ENCODE results near the gene CDCA3.

The CDCA3 gene

DNA sequence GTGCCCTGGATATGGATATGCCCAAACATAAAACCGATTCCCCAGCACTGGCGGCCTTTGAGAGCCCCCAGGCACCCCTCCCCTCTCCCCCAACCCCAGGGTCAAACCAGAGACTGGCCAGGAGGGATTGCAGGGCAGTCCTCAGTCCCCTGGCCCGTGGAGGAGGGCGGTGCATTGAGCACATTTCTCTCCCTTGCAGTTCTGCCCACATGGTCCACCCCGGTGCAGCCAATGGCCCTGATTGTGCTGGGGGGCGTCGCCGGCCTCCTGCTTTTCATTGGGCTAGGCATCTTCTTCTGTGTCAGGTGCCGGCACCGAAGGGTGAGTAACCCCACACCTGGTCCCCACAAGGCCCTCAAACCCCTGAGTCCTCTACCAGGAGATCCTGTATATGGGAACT is 32.9 kb downstream of the CDCA3 start:
- no peak for DNase-seq (ENCODE audit: low read depth, low spot score)
- ChIA-PET POLR2A (no interaction called here), CTCF (no interaction called here)
- no peak overlapping the region for H3K4me3 ChIP-seq (ENCODE audit: low read depth, low read length)
- TF ChIP-seq, protein P1, sequence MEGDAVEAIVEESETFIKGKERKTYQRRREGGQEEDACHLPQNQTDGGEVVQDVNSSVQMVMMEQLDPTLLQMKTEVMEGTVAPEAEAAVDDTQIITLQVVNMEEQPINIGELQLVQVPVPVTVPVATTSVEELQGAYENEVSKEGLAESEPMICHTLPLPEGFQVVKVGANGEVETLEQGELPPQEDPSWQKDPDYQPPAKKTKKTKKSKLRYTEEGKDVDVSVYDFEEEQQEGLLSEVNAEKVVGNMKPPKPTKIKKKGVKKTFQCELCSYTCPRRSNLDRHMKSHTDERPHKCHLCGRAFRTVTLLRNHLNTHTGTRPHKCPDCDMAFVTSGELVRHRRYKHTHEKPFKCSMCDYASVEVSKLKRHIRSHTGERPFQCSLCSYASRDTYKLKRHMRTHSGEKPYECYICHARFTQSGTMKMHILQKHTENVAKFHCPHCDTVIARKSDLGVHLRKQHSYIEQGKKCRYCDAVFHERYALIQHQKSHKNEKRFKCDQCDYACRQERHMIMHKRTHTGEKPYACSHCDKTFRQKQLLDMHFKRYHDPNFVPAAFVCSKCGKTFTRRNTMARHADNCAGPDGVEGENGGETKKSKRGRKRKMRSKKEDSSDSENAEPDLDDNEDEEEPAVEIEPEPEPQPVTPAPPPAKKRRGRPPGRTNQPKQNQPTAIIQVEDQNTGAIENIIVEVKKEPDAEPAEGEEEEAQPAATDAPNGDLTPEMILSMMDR (IDR thresholded peaks at IDR 0.05; ENCODE audit: insufficient read depth, low read length, missing control alignments): no peak

DNA sequence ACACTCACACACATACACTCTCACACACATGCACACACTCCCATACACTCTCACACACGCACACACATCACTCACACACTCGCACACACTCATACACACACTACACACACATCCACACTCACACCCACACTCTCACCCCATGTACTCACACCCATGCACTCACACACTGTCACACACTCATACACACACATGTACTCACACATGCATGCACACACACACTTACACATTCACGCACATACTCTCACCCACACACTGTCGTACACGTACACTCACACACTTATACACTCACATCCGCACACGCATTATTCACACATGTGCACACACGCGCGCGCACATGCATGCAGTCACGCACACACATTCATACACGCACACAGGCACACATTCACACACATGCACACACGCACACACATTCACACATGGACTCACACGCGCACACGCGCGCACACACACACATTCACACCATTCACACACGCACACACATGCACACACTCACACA is 33.4 kb downstream of the CDCA3 start:
- no peak for DNase-seq (ENCODE audit: low read depth, low spot score)
- no peak overlapping the region for H3K4me3 ChIP-seq (ENCODE audit: low read depth, low read length)
- ChIA-PET POLR2A (no interaction called here), CTCF (no interaction called here)
- TF ChIP-seq, protein P1 (IDR thresholded peaks at IDR 0.05; ENCODE audit: insufficient read depth, low read length, missing control alignments): no peak

DNA sequence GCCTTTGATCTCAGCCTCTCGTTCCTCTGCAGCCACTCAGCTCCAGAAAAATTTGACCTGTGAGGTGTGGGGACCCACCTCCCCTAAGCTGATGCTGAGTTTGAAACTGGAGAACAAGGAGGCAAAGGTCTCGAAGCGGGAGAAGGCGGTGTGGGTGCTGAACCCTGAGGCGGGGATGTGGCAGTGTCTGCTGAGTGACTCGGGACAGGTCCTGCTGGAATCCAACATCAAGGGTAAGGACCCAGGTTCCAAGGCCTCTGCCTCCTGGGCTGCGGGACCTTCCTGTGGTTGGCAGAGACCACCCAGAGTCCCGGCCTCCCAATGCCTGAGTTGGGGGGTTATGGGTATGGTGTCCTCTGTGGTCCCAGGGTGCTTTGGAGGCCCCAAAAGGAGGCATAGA is 34.0 kb downstream of the CDCA3 start:
- TF ChIP-seq, protein P1 (IDR thresholded peaks at IDR 0.05; ENCODE audit: insufficient read depth, low read length, missing control alignments): no peak

DNA sequence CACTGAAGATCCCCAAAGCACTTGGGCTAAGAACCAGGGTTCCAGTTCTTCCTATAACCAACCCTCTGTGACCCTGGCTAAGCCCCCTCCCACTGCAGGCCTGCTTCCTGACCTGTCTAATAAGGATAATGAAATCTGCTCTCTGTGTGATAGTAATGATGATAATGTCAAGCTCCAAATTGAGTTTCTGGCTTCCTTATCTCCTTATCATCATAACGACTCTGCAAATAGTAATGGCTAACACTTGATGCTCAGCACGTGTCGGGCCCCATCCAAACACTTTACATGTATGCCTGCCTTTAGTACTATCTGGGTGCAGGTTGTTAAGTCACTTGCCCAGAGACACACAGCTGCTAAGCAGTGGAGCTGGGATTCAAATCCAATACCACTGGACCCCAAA is 34.5 kb downstream of the CDCA3 start:
- no peak for DNase-seq (ENCODE audit: low read depth, low spot score)
- ChIA-PET CTCF (interaction anchor here (1.1 to 1.7 kb wide), 3 partner anchors 9 to 63 kb away, joined by 3 to 12 read pairs (median 7); partner anchors contain the start of gene MLF2), POLR2A (interaction anchor here (0.8 kb wide), 1 partner anchor 50 kb away, joined by 3 read pairs; the partner anchor contains the start of gene PTMS)
- H3K4me3 ChIP-seq (ENCODE audit: low read depth, low read length): no peak overlapping the region
- TF ChIP-seq, protein P1 (IDR thresholded peaks at IDR 0.05; ENCODE audit: insufficient read depth, low read length, missing control alignments): no peak

More for the DNA sequence above, 34.0 kb downstream of the CDCA3 start:
- H3K4me3 ChIP-seq (ENCODE audit: low read depth, low read length): no peak overlapping the region
- POLR2A ChIA-PET: interaction anchor here (0.8 kb wide), 1 partner anchor 51 kb away, joined by 3 read pairs; the partner anchor contains the start of gene PTMS
- no peak for DNase-seq (ENCODE audit: low read depth, low spot score)
- CTCF ChIA-PET: interaction anchor here (1.1 to 1.7 kb wide), 3 partner anchors 9 to 64 kb away, joined by 3 to 12 read pairs (median 7); partner anchors contain the start of gene MLF2

DNA sequence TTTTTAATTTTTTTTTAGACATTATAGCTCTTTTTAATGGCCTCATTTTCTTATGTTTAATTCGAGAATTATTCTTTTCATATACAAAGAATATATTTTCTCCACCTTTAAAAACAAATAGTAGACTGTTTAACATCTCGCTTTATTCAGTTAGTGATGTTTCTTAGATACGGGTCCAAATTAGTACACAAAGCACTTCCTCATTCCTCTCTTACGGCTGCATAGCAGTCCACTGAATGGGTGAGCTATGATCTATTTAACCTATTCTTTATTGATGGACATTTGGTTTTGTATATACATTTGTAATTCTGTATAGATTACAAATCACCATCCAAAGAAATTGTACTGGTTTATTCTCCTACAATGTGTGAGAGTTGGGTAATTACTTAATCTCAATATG is 37.7 kb downstream of the CDCA3 start:
- ChIA-PET POLR2A (interaction anchor here (0.8 kb wide), 1 partner anchor 8 kb away, joined by 3 read pairs; no protein-coding TSS in a partner anchor), CTCF (interaction anchor here (1.0 to 4.5 kb wide), 5 partner anchors 13 to 88 kb away, joined by 3 to 37 read pairs (median 6); partner anchors contain the start of genes P3H3 and PTMS)
- H3K4me3 ChIP-seq (ENCODE audit: low read depth, low read length): no peak overlapping the region
- no peak for DNase-seq (ENCODE audit: low read depth, low spot score)
- TF ChIP-seq, protein P1 (IDR thresholded peaks at IDR 0.05; ENCODE audit: insufficient read depth, low read length, missing control alignments): no peak

DNA sequence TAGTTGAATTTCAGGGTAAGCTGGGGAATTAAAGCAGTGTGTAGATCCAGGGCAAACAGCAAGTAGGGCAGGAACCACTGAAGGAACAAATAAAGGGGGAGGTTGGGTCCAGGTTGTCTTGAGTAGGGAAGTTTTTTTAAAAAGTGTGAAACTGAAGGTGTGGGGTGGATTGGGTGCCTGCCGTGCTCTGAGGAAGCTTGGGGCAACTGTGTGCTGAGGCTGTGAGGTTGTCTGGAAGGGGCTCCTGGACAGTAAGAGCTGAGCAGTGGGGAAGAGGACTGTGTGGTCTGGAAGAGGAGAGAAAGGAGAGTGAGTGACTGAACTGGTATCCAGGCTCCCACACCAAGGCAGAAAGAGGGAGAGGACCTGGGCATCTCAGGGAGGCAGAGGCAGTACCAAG is 40.3 kb downstream of the CDCA3 start:
- ChIA-PET POLR2A (no interaction called here), CTCF (interaction anchor here (1.5 to 4.5 kb wide), 5 partner anchors 11 to 57 kb away, joined by 3 to 37 read pairs (median 8); partner anchors contain the start of genes CD4, GPR162, MLF2 and P3H3)
- no peak for DNase-seq (ENCODE audit: low read depth, low spot score)
- no peak overlapping the region for H3K4me3 ChIP-seq (ENCODE audit: low read depth, low read length)
- TF ChIP-seq, protein P1 (IDR thresholded peaks at IDR 0.05; ENCODE audit: insufficient read depth, low read length, missing control alignments): no peak

Data from AG04449 (cell line).